ENCODE results near the gene ERC1.

The ERC1 gene

DNA sequence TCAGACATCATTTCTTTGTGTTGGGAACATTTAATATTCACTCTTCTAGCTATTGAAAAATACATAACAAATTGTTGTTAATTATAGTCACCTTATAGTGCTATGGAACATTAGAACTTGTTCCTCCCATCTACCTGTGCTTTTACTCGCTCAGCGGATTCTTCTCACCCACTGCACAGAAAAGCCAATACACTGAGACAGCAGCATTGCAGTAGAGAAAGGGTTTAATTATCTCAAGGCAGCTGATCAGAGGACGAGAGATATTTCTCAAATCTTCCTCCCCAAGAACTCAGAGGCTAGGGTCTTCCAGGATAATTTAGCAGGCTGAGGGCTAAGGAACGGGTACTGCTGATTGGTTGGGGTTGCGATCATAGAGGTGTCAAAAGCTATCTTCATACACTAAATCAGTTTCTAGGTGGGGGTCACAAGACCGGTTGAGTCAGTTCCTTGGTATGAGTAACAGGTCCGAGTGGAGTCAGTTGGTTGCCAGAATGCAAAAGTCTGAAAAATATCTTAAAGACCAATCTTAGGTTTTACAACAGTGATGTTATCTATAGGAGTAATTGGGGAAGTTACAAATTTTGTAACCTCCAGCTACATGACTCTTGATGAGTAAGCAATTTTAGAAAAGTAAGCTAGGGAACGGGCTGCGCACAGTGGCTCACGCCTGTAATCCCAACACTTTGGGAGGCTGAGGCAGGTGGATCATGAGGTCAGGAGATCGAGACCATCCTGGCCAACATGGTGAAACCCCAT lies 430.2 kb downstream of the ERC1 start:
- no peak for DNase-seq

DNA sequence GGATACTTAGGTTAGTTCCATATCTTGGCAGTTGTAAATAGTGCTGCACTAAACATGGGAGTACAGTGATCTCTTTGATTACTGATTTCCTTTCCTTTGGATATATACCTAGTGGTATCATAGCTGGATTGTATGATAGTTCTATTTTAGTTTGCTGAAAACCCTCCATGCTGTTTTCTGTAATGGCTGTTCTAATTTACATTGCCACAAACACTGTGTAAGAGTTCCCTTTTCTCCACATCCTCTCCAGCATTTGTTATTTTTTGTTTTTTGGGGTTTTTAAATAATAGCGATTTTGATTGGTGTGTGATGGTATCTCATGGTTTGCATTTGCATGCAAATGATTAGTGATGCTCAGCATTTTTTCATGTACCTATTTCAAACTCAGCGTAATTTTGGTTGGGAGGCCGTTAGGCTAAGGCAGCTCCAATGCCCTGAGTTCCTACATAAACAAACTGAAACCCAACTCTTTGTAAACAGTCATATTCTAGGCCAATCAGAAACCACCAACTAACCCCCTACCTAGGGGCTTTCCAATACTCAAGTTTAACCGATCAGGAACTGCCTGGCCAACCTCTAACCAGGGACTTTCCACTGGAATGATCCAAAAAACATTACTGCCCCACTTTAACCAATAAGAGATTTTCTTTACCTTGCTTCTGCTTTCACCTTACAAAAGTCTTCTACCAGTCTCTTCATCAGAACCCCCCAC lies 431.7 kb downstream of the ERC1 start:
- DNase-seq = no peak

DNA sequence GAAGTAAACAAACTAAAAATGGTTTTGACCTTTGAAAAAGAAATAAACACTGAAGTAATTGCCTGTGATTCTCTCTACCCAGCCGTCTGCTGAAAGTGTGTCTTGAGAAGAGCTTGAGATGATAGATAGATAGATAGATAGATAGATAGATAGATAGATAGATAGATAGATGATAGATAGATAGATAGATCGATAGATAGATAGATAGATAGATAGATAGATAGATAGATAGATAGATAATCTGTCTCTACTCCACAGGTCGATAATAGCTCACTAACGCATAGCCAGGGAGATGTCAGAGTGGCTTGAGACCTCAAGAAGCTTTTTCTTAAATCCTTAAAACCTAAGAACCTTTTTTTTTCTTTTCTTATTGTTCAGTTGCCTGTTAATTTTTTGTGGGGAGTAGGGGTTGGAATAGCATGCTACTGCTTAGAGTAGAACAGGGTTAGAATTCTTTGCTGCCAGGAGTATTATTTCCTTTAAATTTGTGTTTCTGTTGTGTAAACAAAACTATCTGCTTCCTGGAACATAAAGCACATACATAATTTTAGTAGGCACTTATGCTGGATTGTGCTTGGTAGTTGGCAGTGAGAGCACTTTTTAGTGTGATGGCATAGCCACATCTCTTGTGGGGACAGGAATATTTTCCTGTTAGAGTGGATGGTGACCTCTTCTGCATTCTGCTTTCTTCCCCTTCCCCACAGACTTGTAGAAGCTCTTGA lies 433.8 kb downstream of the ERC1 start:
- DNase-seq = no peak

DNA sequence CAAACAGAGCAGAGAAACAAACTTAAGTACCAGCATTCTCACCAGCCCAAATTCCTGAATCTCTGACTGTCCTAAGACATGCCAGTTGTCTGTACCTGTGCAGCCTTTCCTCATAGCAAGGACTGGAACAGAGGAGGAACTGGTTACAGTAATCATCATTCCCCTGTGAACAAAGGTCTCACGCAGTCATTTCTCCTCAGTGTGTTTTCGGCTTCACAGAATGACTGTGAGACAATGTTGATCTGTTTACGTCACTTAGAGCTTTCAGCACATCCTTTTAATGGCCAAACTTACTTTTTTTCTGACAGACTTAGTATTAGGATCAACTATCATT lies 434.3 kb downstream of the ERC1 start:
- no peak for DNase-seq

DNA sequence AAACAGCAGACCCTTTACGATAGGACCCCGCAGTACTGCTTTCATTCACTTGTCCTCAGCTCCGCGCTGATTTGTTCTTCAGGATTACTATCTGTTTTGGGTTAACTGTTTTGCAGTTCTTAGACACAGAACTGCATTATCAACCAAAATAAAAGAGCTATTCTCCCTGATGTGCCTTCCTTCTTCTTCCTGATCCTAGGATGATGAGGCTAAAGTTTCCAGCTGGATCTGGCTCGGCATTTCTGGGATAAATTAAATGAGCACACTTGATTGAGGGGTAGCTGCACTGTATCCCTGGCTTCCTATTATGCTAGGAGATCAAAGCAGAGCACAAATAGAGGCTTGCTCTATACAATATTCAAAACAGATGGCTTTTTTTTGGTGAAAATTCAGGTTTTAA lies 437.6 kb downstream of the ERC1 start:
- DNase-seq = no peak

DNA sequence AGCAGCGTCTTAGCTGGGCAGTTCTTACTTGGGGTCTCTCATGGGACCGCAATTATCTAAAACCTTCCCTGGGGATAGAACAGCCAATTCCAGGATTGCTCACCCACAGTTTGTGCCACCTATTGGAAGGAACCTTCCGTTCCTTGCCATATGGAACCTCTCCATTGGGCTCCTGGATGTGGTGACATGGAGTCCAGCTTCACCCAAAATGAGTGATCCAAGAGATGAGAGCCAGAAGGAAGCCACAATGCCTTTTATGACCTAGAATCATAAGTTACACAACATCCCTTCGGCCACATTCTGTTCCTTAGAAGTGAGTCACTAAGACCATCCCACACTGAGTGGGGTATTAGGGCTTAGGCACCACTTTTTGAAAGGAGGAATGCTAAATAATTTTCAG lies 439.0 kb downstream of the ERC1 start:
- no peak for DNase-seq

DNA sequence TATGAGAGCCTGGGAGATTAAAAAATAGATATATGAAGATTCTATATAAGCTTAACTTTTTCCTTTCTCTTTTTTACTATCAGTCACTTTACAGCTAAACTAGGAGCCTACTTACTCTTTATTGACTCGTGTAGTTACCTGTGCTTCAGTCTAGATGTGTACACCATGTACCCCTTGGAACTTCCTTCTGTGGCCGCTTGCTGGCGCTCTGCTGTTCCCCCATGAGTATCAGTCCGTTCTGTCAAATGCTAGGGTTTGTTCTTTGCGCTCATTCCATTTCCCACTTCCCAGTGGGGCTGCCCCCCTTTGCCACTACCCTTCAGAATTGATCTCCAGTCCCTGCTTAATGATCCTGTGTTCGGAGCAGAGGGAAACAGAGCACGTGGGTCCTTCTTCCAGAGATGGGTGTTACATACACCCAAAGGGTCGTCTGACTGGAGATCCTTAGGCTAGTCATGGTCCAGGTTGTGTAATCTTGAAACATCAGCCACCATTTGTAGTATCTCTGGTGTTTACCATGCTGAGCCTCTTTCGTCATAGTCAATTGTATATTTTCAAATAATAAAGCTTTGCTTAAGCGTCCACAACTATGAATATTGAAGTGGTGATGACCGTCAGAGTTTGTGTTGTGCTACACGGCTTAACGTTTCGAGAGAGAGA lies 443.4 kb downstream of the ERC1 start:
- DNase-seq = no peak

DNA sequence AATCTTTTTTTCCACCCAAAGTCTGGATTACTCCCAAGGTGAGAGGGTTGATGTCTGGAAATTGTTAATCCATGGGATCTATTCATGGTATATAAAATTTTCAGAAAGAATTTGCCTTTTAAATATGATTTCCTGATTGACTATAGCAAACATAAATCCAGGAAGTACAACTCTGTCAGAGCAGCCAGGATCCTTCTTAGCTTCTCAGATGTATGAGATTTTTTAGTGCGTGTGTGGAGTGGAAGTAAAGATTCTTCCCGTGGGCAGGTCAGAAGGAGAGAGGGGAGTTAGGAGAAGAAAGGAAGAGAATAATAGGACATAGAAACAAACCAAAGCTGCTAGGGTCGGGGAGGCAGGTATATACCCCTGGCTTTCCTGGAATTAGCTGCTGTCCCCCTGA lies 444.0 kb downstream of the ERC1 start:
- no peak for DNase-seq

DNA sequence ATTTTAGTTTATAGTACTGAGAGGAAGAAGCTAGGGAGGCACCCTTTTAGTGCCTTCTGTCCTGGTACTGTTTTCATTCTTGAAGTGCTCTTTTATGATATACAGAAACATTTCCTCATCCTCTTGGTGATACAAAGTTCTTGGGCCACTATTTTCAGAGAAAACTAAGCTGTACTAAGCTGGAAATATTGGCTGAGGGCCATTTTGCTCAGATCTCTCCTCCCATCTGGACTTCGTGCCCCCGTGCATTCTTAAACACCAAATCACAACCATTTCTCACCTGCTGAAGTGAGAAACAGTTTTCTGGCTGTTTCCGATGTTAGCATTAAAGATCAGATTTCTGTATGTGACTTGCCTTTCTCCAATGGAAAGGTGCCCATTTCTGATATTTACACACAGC lies 444.4 kb downstream of the ERC1 start:
- no peak for DNase-seq

DNA sequence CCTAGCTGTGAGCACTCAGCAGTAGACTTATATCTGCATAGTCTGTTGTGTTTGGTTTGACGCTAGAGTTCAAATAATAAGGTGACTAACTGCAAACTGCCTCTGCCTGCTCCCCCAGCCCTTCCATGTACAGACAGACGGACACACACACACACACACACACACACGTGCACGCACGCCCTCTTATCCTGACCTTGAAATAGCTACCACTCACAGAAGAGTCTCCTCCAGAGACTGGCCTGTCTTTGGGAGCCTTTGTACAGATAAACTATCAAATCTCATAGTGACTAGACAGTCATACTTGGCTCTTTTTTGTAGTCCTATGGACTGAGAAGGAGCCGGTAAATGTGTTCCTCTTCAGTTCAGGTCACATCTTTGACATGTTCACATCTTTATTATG lies 445.0 kb downstream of the ERC1 start:
- DNase-seq = no peak

DNA sequence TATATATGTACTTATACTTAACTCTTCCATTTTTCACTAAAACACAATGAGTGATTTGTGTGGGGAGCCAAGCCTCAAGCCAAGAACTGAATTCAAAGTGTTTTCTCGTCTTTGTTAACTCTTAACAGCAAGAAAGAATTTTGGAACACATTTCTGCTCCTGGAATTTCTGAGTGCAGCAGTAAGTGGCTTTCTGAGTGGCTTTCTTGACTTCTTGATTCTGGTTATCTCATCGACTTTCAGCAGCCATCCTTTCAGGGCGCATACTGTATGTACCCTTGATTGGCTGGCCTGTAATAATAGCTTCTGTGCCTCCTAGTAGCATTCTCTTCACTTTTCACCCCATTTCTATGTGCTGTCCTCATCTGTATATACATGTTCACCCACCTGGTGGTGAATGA lies 446.0 kb downstream of the ERC1 start:
- no peak for DNase-seq

DNA sequence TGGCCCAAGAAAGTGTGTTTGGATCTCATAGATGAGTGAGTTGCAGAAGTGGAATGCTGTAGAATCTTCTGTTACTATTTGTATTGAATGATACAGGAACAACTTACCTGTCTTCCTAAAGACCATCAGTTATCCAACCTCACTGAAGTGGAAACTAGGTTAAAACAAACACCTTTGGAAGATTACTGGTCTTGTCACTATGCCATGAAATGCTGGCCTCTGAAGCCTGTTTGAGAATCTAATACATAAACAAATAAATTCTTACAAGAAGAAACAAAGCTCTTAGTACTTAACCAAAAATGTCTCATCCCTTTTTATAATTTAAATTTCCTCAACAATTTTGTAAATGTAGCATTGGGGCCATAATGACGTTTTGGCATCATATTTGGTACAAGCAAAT lies 448.2 kb downstream of the ERC1 start:
- DNase-seq = peak in 1 of 2 experiments; percentile 22

DNA sequence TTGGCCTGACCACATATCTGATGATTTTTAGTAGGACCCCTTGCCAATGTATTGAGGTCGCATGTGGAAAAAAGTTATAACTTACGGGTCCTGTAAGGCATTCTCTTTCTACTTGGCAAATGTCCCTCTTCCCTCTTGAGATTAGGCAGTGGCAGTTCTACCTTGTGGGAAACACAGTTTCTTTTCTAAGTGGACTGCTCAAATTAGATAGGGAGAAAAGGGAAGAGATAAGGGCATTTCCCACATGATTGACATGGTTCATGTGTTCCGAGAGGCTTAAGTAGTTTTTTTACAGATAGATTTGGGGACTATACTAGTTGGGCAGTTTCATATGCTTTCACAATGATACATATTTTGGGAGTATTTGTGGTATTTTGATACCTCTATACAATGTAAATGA lies 448.7 kb downstream of the ERC1 start:
- DNase-seq = no peak

DNA sequence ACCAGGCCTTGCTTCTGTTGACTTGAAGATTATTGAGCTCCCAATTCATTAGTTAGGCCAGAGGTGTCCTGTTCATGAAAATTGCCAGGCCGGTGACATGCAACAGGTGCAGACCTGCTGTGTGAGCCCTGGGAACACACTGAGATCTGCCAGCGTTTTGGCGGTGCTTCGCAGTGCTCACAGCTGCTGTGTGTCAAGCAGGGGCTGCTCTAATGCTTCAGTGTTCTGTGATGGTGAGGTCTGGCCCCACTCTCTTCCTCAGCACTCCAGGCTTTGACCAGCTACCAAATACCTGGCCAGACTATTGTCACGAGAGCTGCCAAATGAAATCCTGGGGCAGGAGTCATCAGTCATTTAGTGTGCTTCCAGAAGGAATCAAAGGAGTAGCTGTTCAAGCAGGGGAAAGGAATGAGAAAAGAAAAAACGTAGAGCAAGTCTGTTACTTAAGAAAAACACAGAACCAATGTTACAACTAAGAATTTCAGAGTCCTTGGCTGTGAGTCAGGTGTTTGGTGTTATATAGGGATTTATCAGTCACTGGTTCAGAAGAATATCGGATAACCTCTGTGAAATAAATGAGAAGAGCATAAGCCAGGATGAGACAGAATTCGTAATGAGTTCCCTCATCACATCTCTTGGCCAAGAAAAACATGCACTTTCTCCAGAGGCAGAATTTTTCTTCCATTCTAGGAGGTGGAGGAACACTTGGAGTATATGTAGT lies 452.6 kb downstream of the ERC1 start:
- no peak for DNase-seq

DNA sequence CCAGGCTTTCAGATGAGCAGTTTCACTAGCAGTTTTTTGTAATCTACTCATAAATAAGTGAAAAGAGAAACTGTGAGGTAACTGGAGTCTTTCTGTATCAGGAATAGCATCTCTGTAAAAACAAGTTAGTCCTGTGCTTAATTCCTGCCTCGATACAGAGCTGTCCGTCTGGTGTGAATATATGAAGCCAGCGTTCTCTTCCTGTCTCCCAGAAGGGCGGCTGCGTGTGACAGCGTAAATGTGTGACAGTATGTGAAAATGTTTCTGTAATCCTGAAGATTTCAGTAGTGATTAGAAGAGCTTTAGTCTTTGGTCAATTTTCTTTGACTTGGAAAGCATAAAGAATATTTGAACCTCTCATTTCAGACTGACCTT lies 453.1 kb downstream of the ERC1 start:
- DNase-seq = no peak

DNA sequence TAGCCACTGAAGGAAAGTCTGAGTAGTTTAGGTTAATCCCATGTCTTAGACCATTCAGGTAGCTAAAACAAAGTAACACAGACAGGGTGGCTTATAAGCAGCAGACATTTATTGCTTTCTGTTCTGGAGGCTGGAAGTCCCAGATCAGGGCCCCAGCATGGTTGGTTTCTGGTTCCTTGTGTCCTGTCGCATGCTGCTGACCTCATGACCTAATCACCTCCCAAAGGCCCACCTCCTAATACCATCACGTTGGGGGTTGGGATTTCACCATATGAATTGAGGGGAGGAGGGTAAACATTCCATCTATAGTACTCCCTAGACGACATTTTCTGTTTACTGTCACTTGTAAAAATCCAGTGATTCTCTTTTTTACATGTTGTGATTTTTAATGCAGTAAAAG lies 454.8 kb downstream of the ERC1 start:
- no peak for DNase-seq

DNA sequence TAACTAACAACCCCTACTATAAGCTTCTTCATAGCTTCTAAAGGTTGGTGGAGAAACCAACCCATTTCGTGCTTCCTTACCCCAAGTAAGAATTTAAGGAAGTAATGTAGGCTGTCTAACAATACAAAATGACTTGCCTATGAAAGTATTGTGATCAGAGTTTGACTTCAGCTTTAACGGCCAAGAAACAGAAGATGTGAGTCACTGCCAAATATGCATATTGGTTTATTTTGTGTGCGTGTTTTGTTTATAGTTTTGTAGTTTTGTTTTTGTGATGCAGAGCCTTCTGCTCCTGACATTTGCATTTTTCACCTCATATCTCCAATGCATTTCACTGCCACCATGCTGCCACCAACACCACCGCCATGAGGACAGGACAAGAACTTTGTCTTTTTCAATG lies 457.3 kb downstream of the ERC1 start:
- DNase-seq = no peak

DNA sequence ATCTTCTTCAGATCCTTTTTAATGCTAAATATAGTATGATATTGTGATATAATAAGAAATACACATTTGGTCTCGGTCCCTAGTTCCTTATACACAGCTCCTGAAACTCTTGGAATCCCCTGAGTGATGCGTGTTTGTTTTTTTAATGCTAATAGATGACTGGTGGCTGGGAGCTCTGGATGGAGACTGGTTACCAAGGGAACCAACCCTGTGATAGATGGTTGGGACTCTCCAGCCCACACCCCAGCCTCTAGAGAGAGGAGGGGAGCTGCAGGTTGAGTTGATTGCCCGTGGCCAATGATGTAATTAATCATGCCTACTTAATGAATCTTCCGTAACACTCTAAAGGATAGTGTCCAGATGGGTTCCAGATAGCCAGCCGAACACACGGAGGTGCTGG lies 462.8 kb downstream of the ERC1 start:
- DNase-seq = no peak

DNA sequence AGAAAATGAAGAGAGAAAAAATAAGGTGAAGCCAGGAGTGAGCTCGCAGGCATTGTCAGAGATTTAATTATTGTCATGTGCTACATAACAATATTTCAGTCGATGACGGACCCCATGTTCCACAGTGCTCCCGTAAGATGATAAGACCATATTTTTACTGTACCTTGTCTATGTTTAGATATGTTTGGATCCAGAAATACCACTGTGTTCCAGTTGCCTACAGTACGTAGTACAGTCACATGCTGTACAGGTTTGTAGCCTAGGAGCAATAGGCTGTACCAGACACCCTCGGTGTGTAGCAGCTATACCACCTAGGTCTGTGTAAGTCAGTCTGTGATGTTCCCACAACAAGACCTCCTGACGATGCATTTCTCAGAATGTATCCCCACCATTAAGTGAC lies 465.9 kb downstream of the ERC1 start:
- DNase-seq = no peak

DNA sequence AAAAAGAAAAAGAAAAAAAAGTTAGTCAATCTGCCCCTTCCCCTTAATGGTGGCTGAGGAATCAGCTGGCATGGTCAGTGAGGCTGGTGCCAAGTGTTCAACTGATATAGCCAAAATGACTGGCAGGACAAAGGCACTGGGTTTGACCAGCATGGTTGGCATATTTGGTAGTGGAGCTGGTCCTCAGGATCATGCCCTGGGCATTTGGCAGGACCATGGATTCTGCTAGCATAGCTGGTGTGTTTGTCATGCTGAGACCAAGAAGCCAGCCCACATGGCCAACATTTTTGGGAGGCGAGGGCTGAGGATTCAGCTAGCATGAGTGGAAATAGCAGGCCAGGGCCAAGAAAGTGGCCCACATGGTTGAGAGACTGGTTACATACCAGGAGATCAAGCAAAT lies 466.9 kb downstream of the ERC1 start:
- DNase-seq = no peak

DNA sequence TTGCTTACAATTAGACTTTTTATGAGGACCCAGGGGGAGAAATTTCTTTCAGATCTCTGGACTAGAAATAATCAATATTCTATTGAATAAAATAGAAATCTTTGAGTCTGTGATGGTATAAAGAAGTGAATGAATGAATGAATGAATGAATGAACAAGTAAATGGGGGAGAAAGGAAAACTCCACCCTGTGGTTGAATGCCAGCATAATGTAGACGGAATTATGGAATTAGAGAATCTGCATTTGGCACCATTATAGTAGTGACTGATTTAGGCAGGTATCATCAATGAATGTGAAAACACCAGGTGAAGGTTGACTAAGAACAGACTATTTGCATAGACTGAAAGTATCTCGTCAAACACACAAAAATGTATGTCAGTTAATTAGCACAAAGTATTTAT lies 468.3 kb downstream of the ERC1 start:
- no peak for DNase-seq

DNA sequence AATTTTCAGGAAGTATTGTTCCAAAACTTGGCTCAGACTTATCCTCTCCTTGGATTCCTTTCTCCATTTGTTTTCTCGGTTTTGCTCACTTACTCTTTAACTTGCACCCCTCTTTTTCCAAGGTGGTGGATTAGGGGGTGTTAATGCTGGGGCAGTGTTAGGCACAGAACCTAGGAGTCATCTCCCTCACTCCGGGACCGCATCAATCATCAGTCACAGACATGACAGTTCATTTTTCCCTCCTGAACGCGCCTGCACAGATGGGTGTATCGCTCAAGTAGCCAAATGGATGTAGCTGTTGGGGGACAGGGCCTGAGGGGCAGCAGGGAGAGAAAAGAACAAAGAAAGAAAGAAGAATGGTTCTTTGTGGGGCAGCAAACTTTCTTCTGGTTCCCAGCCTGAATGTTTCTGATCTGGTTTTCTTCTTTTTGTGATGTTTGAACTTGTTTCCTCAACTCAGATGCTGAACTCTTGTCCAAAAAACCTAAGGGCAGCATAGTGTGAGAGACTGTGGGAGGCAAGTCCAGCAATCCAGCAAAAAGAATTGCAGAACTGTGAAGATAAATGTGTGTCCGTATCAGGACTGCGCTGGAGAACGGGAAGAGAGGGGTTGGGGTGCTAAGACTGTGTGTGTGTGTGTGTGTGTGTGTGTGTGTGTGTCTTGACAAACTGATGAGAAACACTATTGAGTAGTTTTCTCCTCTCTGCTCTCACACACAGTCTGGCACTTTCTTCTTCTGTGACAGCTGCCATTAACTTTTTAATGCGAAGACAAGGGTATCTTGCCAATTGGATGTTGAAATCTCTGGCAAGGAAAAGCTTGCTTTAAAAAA lies 472.3 kb downstream of the ERC1 start:
- DNase-seq = no peak
